ENCODE measurements around the gene ITPRIPL1. TPM values are rescaled to one million over a fixed set of nuclear protein-coding genes. Genes with fewer than 3 reads are reported as not detected.
A peak's percentile ranks its signal among the peaks of the same experiment; 100 is the strongest.

ITPRIPL1 gene
- total and polyA plus RNA-seq, 8 donors, result 1.3 to 6.1 (median 5.0) TPM

- intact Hi-C loops (cut with DNase I), result no loop called here
- DNase-seq, result no peak
- Histone ChIP-seq H3K4me3 (no peak overlapping the region), H3K4me1 (peaks cover 0 to 4% of the 10 kb centered on the region in 2 donors), H3K36me3 (peaks cover 0 to 10% of the 10 kb centered on the region in 2 donors), H3K9me3 (no peaks in the 10 kb centered on the region), H3K27me3 (no peaks in the 10 kb centered on the region), H3K27ac (no peak overlapping the region)
- ATAC-seq, result no peak
- TF ChIP-seq CTCF (IDR thresholded peaks at IDR 0.05), result no peak
These were observed 17.0 kb downstream of the ITPRIPL1 start for GRCh38 chr2:96342085-96342484.

GRCh38 chr2:96344011-96344410 lies 18.9 kb downstream of the ITPRIPL1 start:
- Histone ChIP-seq H3K4me1 (no peaks in the 10 kb centered on the region), H3K9me3 (no peaks in the 10 kb centered on the region), H3K4me3 (no peak overlapping the region), H3K27ac (no peak overlapping the region), H3K36me3 (peaks cover 0 to 10% of the 10 kb centered on the region in 2 donors), H3K27me3 (no peaks in the 10 kb centered on the region)
- intact Hi-C loops (cut with DNase I), result no loop called here
- ATAC-seq (peak; percentile 27), DNase-seq (no peak)
- no peak for TF ChIP-seq CTCF (IDR thresholded peaks at IDR 0.05)

- TF ChIP-seq CTCF (IDR thresholded peaks at IDR 0.05), result no peak
These were observed 20.3 kb downstream of the ITPRIPL1 start for GRCh38 chr2:96345438-96345837.

GRCh38 chr2:96345868-96346462 lies 20.8 kb downstream of the ITPRIPL1 start:
- no peak for TF ChIP-seq CTCF (IDR thresholded peaks at IDR 0.05)
- ATAC-seq, result no peak
- intact Hi-C loops (cut with DNase I), result no loop called here
- H3K27ac ChIP-seq, result no peak overlapping the region
- no peaks in the 10 kb centered on the region for H3K4me1 ChIP-seq
- H3K9me3 ChIP-seq, result no peaks in the 10 kb centered on the region
- no peaks in the 10 kb centered on the region for H3K27me3 ChIP-seq
- H3K36me3 ChIP-seq, result peaks cover 0 to 27% of the 10 kb centered on the region in 2 donors
- H3K4me3 ChIP-seq, result no peak overlapping the region
- DNase-seq, result no peak

More at GRCh38 chr2:96345438-96345837, 20.3 kb downstream of the ITPRIPL1 start:
- ATAC-seq (no peak), DNase-seq (no peak)
- no peaks in the 10 kb centered on the region for H3K4me1 ChIP-seq
- no peaks in the 10 kb centered on the region for H3K27me3 ChIP-seq
- no peaks in the 10 kb centered on the region for H3K9me3 ChIP-seq
- no peak overlapping the region for H3K27ac ChIP-seq
- intact Hi-C loops (cut with DNase I), result no loop called here
- no peak overlapping the region for H3K4me3 ChIP-seq
- peaks cover 0 to 22% of the 10 kb centered on the region in 2 donors for H3K36me3 ChIP-seq

- intact Hi-C loops (cut with DNase I), result no loop called here
- DNase-seq, result no peak
- Histone ChIP-seq H3K4me1 (no peaks in the 10 kb centered on the region), H3K27ac (no peak overlapping the region), H3K9me3 (no peaks in the 10 kb centered on the region), H3K27me3 (no peaks in the 10 kb centered on the region), H3K4me3 (no peak overlapping the region), H3K36me3 (peaks cover 0 to 29% of the 10 kb centered on the region in 2 donors)
- no peak for ATAC-seq
- no peak for TF ChIP-seq CTCF (IDR thresholded peaks at IDR 0.05)
These were observed 22.3 kb downstream of the ITPRIPL1 start for GRCh38 chr2:96347395-96347794.

All from left lung (tissue), 10 donors.